ENCODE data around the gene SSTR1.

Gene SSTR1

GRCh38 chr14:38203929-38204718, 3.6 kb upstream of the SSTR1 start:
- DNase-seq = peak; percentile 92

GRCh38 chr14:38204719-38205115, 3.0 kb upstream of the SSTR1 start:
- no peak for DNase-seq

GRCh38 chr14:38205119-38205813, 2.4 kb upstream of the SSTR1 start:
- DNase-seq = peak; percentile 28

GRCh38 chr14:38205949-38206665, 1.6 kb upstream of the SSTR1 start:
- DNase-seq = no peak

GRCh38 chr14:38206689-38207376, 871 bp upstream of the SSTR1 start:
- peak; percentile 38 for DNase-seq

GRCh38 chr14:38207377-38207735, 348 bp upstream of the SSTR1 start:
- DNase-seq = peak; percentile 76

- peak; percentile 93 for DNase-seq
These were observed 1.2 kb downstream of the SSTR1 start for GRCh38 chr14:38208618-38209562.

- DNase-seq = no peak
These were observed 2.2 kb downstream of the SSTR1 start for GRCh38 chr14:38209572-38210557.

- DNase-seq = no peak
These were observed 3.0 kb downstream of the SSTR1 start for GRCh38 chr14:38210587-38211216.

GRCh38 chr14:38211255-38211735, 3.6 kb downstream of the SSTR1 start:
- no peak for DNase-seq

- peak; percentile 21 for DNase-seq
These were observed 4.4 kb downstream of the SSTR1 start for GRCh38 chr14:38212111-38212510.

GRCh38 chr14:38213001-38213400, 5.3 kb downstream of the SSTR1 start:
- DNase-seq = no peak

GRCh38 chr14:38217553-38217952, 9.8 kb downstream of the SSTR1 start:
- no peak for DNase-seq

- no peak for DNase-seq
These were observed 13.4 kb downstream of the SSTR1 start for GRCh38 chr14:38221077-38221476.

GRCh38 chr14:38224338-38224737, 16.6 kb downstream of the SSTR1 start:
- DNase-seq = no peak

- no peak for DNase-seq
These were observed 18.2 kb downstream of the SSTR1 start for GRCh38 chr14:38225946-38226345.

- no peak for DNase-seq
These were observed 18.7 kb downstream of the SSTR1 start for GRCh38 chr14:38226366-38226765.

GRCh38 chr14:38233218-38233617, 25.5 kb downstream of the SSTR1 start:
- no peak for DNase-seq

GRCh38 chr14:38238332-38238731, 30.6 kb downstream of the SSTR1 start:
- no peak for DNase-seq

- peak; percentile 32 for DNase-seq
These were observed 31.2 kb downstream of the SSTR1 start for GRCh38 chr14:38238878-38239277.

Data from NCI-H69 (cell line).